GM10266 (cell line): ENCODE measurements around the gene MRPS5.

ENCODE experiments used
- DNase-seq: peaks from one replicate; pipeline ENCODE4 v3.0.0; 2012; ENCODE audit errors: extremely low spot score
- TF ChIP-seq, protein P1 (sequence below): IDR thresholded peaks from 2 replicates; pipeline ENCODE4 v1.5.1; 2012; ENCODE audit warnings: mild to moderate bottlenecking, low read depth; ENCODE audit not compliant: control insufficient read depth, insufficient read depth; ENCODE audit errors: missing control alignments

The MRPS5 gene

GRCh38 chr2:95050385-95051300 is 71.0 kb downstream of the MRPS5 start:
- no peak for DNase-seq
- TF ChIP-seq, protein P1, sequence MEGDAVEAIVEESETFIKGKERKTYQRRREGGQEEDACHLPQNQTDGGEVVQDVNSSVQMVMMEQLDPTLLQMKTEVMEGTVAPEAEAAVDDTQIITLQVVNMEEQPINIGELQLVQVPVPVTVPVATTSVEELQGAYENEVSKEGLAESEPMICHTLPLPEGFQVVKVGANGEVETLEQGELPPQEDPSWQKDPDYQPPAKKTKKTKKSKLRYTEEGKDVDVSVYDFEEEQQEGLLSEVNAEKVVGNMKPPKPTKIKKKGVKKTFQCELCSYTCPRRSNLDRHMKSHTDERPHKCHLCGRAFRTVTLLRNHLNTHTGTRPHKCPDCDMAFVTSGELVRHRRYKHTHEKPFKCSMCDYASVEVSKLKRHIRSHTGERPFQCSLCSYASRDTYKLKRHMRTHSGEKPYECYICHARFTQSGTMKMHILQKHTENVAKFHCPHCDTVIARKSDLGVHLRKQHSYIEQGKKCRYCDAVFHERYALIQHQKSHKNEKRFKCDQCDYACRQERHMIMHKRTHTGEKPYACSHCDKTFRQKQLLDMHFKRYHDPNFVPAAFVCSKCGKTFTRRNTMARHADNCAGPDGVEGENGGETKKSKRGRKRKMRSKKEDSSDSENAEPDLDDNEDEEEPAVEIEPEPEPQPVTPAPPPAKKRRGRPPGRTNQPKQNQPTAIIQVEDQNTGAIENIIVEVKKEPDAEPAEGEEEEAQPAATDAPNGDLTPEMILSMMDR = no peak

GRCh38 chr2:95049961-95050360 is 71.6 kb downstream of the MRPS5 start:
- TF ChIP-seq, protein P1 = no peak
- DNase-seq = no peak

GRCh38 chr2:95049683-95049955 is 72.0 kb downstream of the MRPS5 start:
- TF ChIP-seq, protein P1 = no peak
- DNase-seq = no peak

- TF ChIP-seq, protein P1 = no peak
These were observed 72.6 kb downstream of the MRPS5 start for GRCh38 chr2:95048825-95049682.

GRCh38 chr2:95047629-95048510 is 73.7 kb downstream of the MRPS5 start:
- DNase-seq = no peak
- TF ChIP-seq, protein P1 = no peak

More at GRCh38 chr2:95048825-95049682, 72.6 kb downstream of the MRPS5 start:
- DNase-seq = no peak

DNA sequence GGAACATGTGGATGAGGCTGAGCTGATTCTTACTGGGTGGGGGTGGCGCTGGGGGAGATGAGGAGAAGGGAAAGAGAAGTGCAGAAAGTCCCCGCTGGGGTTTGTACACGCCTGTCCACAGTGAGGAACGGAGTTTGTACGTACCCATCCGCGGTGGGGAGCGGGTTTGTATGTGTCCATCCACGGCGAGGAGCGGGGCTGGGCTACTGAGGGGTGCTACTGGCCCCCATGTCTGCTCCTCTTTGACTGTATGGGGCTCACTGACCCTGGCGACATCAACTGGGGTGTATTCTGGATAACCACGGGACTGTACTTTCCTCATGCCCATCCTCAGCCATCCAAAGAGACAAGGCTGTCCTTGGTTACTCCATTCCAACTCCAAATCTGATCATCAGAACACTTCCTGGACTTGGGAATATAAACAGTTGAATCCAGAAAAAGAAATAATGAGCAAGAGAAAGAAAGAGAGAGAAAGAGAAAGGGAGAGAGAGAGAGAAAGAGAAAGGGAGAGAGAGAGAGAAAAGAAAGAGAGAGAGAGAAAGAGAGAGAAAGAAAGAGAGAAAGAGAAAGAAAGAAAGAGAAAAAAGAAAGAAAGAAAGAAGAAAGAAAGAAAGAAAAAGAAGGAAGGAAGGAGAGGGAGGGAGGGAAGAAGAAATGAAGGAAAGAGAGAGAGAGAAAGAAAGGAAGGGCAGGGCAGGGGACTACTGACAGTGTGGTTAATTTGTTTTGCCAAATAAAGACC is 75.1 kb downstream of the MRPS5 start:
- no peak for DNase-seq
- TF ChIP-seq, protein P1 = no peak
